ENCODE data around the gene POR. TPM values are rescaled to one million over a fixed set of nuclear protein-coding genes. Genes with fewer than 3 reads are reported as not detected.

Gene POR
- total and polyA plus RNA-seq, 2 experiments from 2014 or later = 106 to 220 TPM

GRCh38 chr7:75928568-75928914, 13.6 kb downstream of the POR start:
- Histone ChIP-seq H3K9me3 (ENCODE audit: low read depth) (no peaks in the 10 kb centered on the region), H3K4me3 (no peak overlapping the region), H3K79me2 (peaks cover 97% of the 10 kb centered on the region), H3K4me1 (ENCODE audit: insufficient read depth) (no peaks in the 10 kb centered on the region), H3K27ac (no peak overlapping the region), H4K20me1 (ENCODE audit: insufficient read depth, poor library complexity, severe bottlenecking) (peaks cover 13% of the 10 kb centered on the region), H3K36me3 (replicated peaks; ENCODE audit: insufficient read depth, low read depth) (no peaks in the 10 kb centered on the region), H2AFZ (no peak overlapping the region), H3K4me2 (no peak overlapping the region), H3K27me3 (no peaks in the 10 kb centered on the region), H3K9me2 (replicated peaks; ENCODE audit: insufficient read depth) (no peaks in the 10 kb centered on the region)
- WGBS (ENCODE audit: low lambda C conversion rate, missing lambda C conversion rate) = 100% methylated on average over 4 of the region's 4 CpGs
- TF ChIP-seq EZH2 (IDR thresholded peaks at IDR 0.05; ENCODE audit: borderline replicate concordance) (no peak), CTCF (IDR thresholded peaks at IDR 0.05; ENCODE audit: poor library complexity) (no peak), EZH2phosphoT487 (IDR thresholded peaks at IDR 0.05; ENCODE audit: low read depth, severe bottlenecking, unreplicated experiment) (no peak)
- DNase-seq (ENCODE audit: low spot score) = no peak

GRCh38 chr7:75931680-75932079, 16.7 kb downstream of the POR start:
- Histone ChIP-seq H3K36me3 (replicated peaks; ENCODE audit: insufficient read depth, low read depth) (no peaks in the 10 kb centered on the region), H3K4me3 (no peak overlapping the region), H3K9me3 (ENCODE audit: low read depth) (no peaks in the 10 kb centered on the region), H3K4me2 (no peak overlapping the region), H2AFZ (no peak overlapping the region), H3K4me1 (ENCODE audit: insufficient read depth) (peaks cover 15% of the 10 kb centered on the region), H3K27me3 (no peaks in the 10 kb centered on the region), H4K20me1 (ENCODE audit: insufficient read depth, poor library complexity, severe bottlenecking) (peaks cover 3% of the 10 kb centered on the region), H3K27ac (no peak overlapping the region), H3K79me2 (peaks cover 91% of the 10 kb centered on the region), H3K9me2 (replicated peaks; ENCODE audit: insufficient read depth) (no peaks in the 10 kb centered on the region)
- TF ChIP-seq EZH2phosphoT487 (IDR thresholded peaks at IDR 0.05; ENCODE audit: low read depth, severe bottlenecking, unreplicated experiment) (no peak), EZH2 (IDR thresholded peaks at IDR 0.05; ENCODE audit: borderline replicate concordance) (no peak), CTCF (IDR thresholded peaks at IDR 0.05; ENCODE audit: poor library complexity) (no peak)
- DNase-seq (ENCODE audit: low spot score) = no peak
- 76% methylated on average over 5 of the region's 5 CpGs for WGBS (ENCODE audit: low lambda C conversion rate, missing lambda C conversion rate)

- H3K9me3 ChIP-seq (ENCODE audit: low read depth) = no peaks in the 10 kb centered on the region
- TF ChIP-seq CTCF (IDR thresholded peaks at IDR 0.05; ENCODE audit: poor library complexity) = no peak
- no peak for TF ChIP-seq EZH2phosphoT487 (IDR thresholded peaks at IDR 0.05; ENCODE audit: low read depth, severe bottlenecking, unreplicated experiment)
- no peak for TF ChIP-seq EZH2 (IDR thresholded peaks at IDR 0.05; ENCODE audit: borderline replicate concordance)
- no peaks in the 10 kb centered on the region for H3K36me3 ChIP-seq (replicated peaks; ENCODE audit: insufficient read depth, low read depth)
- H3K4me2 ChIP-seq = no peak overlapping the region
- no peaks in the 10 kb centered on the region for H3K27me3 ChIP-seq
- H3K9me2 ChIP-seq (replicated peaks; ENCODE audit: insufficient read depth) = no peaks in the 10 kb centered on the region
- H3K4me1 ChIP-seq (ENCODE audit: insufficient read depth) = peaks cover 15% of the 10 kb centered on the region
- DNase-seq (ENCODE audit: low spot score) = peak; percentile 45
- H4K20me1 ChIP-seq (ENCODE audit: insufficient read depth, poor library complexity, severe bottlenecking) = peaks cover 3% of the 10 kb centered on the region
- no peak overlapping the region for H3K4me3 ChIP-seq
- H3K27ac ChIP-seq = no peak overlapping the region
- peaks cover 82% of the 10 kb centered on the region for H3K79me2 ChIP-seq
- no peak overlapping the region for H2AFZ ChIP-seq
- WGBS (ENCODE audit: low lambda C conversion rate, missing lambda C conversion rate) = 82% methylated on average over 15 of the region's 15 CpGs
These were observed 23.2 kb downstream of the POR start for GRCh38 chr7:75937958-75938786.
